Neural cell (in vitro differentiated cells): Measurements from ENCODE around the gene MYBBP1A. TPM values are rescaled to one million over a fixed set of nuclear protein-coding genes. Genes with fewer than 3 reads are reported as not detected.
"Not testable (repeated sequence)": the region's sequence is repeated elsewhere in the genome, so short reads cannot be mapped to it uniquely, and the experiment has no call there.

Experiments
- H2AFZ ChIP-seq: fragments of 200-600, 300-800 bp; sonication (generic), shearing (Covaris generic); 2 replicates; pipeline ENCODE4 v1.6.0; 2014; ENCODE audit warnings: low read depth, mild to moderate bottlenecking, antibody characterized with exemption, low read length, moderate library complexity
- H3F3A ChIP-seq: fragments of 200-600 bp; shearing (Covaris generic); 2 replicates; pipeline ENCODE4 v1.6.1; 2016; ENCODE audit warnings: mild to moderate bottlenecking, moderate library complexity, mixed read lengths, antibody characterized with exemption, low read length; ENCODE audit not compliant: insufficient read depth, poor library complexity, severe bottlenecking
- H3K27ac ChIP-seq: fragments of 200-600, 300-800 bp; sonication (generic), shearing (Covaris generic); 2 replicates; pipeline ENCODE4 v1.5.1; 2014; ENCODE audit warnings: mild to moderate bottlenecking, low read length, moderate library complexity
- H3K27me3 ChIP-seq: fragments of 300-800, 200-600 bp; sonication (generic), shearing (Covaris generic); 2 replicates; pipeline ENCODE4 v1.6.0; 2014; ENCODE audit warnings: mild to moderate bottlenecking, low read depth, low read length, moderate library complexity; ENCODE audit not compliant: insufficient read depth
- H3K36me3 ChIP-seq: fragments of 300-800, 200-600 bp; sonication (generic), shearing (Covaris generic); 2 replicates; pipeline ENCODE4 v1.5.1; 2014; ENCODE audit warnings: mild to moderate bottlenecking, antibody characterized with exemption, low read length, moderate library complexity; ENCODE audit not compliant: insufficient read depth
- H3K4me2 ChIP-seq: fragments of 300-800, 200-600 bp; sonication (generic), shearing (Covaris generic); 2 replicates; pipeline ENCODE4 v1.6.0; 2014; ENCODE audit warnings: mild to moderate bottlenecking, low read length
- H3K4me3 ChIP-seq: fragments of 300-800, 200-600 bp; sonication (generic), shearing (Covaris generic); 2 replicates; pipeline ENCODE4 v1.5.1; 2014; ENCODE audit warnings: mild to moderate bottlenecking, low read length, moderate library complexity
- H3K79me2 ChIP-seq: fragments of 200-600 bp; shearing (Covaris generic); replicated peaks from 2 replicates; pipeline ENCODE4 v1.6.0; 2014; ENCODE audit warnings: mild to moderate bottlenecking, low read length, moderate library complexity; ENCODE audit not compliant: insufficient read depth
- H3K9ac ChIP-seq: fragments of 300-800, 200-600 bp; sonication (generic), shearing (Covaris generic); 2 replicates; pipeline ENCODE4 v1.6.1; 2016; ENCODE audit warnings: mild to moderate bottlenecking, low read length, mixed read lengths
- H3K9me2 ChIP-seq: fragments of 200-600 bp; shearing (Covaris generic); 2 replicates; pipeline ENCODE4 v1.6.1; 2016; ENCODE audit warnings: mild to moderate bottlenecking, low read length, mixed read lengths; ENCODE audit not compliant: insufficient read depth
- H3K9me3 ChIP-seq: fragments of 200-600, 300-800 bp; sonication (generic), shearing (Covaris generic); 2 replicates; pipeline ENCODE4 v1.6.1; 2016; ENCODE audit warnings: mild to moderate bottlenecking, mixed run types, low read length, moderate library complexity, mixed read lengths
- H4K20me1 ChIP-seq: fragments of 200-600 bp; shearing (Covaris generic); 2 replicates; pipeline ENCODE4 v1.6.1; 2016; ENCODE audit warnings: mild to moderate bottlenecking, mixed run types; ENCODE audit not compliant: insufficient read depth
- EP300 ChIP-seq: fragments of 450-650 bp; conservative IDR thresholded peaks from 2 replicates; pipeline ENCODE4 v1.6.1; 2014; ENCODE audit warnings: antibody characterized with exemption, mild to moderate bottlenecking, moderate library complexity; ENCODE audit not compliant: poor library complexity, severe bottlenecking
- EZH2 ChIP-seq: fragments of 200-600, 300-800 bp; shearing (Covaris generic), sonication (generic); IDR thresholded peaks from 2 replicates; pipeline ENCODE4 v1.6.1; 2014; ENCODE audit warnings: antibody characterized with exemption, low read length, borderline replicate concordance, mild to moderate bottlenecking; ENCODE audit not compliant: insufficient read depth, poor library complexity, severe bottlenecking
- MXI1 ChIP-seq: fragments of 450-650 bp; conservative IDR thresholded peaks from 2 replicates; pipeline ENCODE4 v1.6.1; 2014; ENCODE audit warnings: antibody characterized with exemption, mild to moderate bottlenecking; ENCODE audit not compliant: poor library complexity, severe bottlenecking
- POLR2AphosphoS5 ChIP-seq: IDR thresholded peaks from 2 replicates; pipeline ENCODE4 v1.6.1; 2012
- RAD21 ChIP-seq: fragments of 450-650 bp; conservative IDR thresholded peaks from 2 replicates; pipeline ENCODE4 v1.6.1; 2014; ENCODE audit warnings: antibody characterized with exemption, mild to moderate bottlenecking, moderate library complexity
- SMC3 ChIP-seq: fragments of 450-650 bp; conservative IDR thresholded peaks from 2 replicates; pipeline ENCODE4 v1.6.1; 2014; ENCODE audit warnings: antibody characterized with exemption, mild to moderate bottlenecking, moderate library complexity; ENCODE audit not compliant: poor library complexity
- TAF1 ChIP-seq: IDR thresholded peaks from 2 replicates; pipeline ENCODE4 v1.6.1; 2012; ENCODE audit warnings: low read depth
- polyA minus RNA-seq: library from RNA; depleted of rRNA, polyadenylated mRNA; stranded (reverse); fragments of >200 nt; gene quantifications from 2 replicates; pipeline ENCODE4 v1.2.3, GENCODE V29; 2014
- polyA plus RNA-seq: library from polyadenylated mRNA; depleted of rRNA; stranded (reverse); fragments of >200 nt; gene quantifications from 2 replicates; pipeline ENCODE4 v1.2.3, GENCODE V29; 2014
- TF ChIP-seq, protein P1 (sequence below): fragments of 450-650 bp; IDR thresholded peaks from 2 replicates; pipeline ENCODE4 v1.5.1; 2014; ENCODE audit warnings: antibody characterized with exemption, mild to moderate bottlenecking, moderate library complexity; ENCODE audit not compliant: poor library complexity, severe bottlenecking
- TF ChIP-seq, protein P2 (sequence below): IDR thresholded peaks from 2 replicates; pipeline ENCODE4 v1.6.1; 2012; ENCODE audit warnings: borderline replicate concordance

The MYBBP1A gene, protein sequence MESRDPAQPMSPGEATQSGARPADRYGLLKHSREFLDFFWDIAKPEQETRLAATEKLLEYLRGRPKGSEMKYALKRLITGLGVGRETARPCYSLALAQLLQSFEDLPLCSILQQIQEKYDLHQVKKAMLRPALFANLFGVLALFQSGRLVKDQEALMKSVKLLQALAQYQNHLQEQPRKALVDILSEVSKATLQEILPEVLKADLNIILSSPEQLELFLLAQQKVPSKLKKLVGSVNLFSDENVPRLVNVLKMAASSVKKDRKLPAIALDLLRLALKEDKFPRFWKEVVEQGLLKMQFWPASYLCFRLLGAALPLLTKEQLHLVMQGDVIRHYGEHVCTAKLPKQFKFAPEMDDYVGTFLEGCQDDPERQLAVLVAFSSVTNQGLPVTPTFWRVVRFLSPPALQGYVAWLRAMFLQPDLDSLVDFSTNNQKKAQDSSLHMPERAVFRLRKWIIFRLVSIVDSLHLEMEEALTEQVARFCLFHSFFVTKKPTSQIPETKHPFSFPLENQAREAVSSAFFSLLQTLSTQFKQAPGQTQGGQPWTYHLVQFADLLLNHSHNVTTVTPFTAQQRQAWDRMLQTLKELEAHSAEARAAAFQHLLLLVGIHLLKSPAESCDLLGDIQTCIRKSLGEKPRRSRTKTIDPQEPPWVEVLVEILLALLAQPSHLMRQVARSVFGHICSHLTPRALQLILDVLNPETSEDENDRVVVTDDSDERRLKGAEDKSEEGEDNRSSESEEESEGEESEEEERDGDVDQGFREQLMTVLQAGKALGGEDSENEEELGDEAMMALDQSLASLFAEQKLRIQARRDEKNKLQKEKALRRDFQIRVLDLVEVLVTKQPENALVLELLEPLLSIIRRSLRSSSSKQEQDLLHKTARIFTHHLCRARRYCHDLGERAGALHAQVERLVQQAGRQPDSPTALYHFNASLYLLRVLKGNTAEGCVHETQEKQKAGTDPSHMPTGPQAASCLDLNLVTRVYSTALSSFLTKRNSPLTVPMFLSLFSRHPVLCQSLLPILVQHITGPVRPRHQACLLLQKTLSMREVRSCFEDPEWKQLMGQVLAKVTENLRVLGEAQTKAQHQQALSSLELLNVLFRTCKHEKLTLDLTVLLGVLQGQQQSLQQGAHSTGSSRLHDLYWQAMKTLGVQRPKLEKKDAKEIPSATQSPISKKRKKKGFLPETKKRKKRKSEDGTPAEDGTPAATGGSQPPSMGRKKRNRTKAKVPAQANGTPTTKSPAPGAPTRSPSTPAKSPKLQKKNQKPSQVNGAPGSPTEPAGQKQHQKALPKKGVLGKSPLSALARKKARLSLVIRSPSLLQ (N-terminal part only)
- polyA plus RNA-seq (15.6 and 21.0 TPM in 2 replicates), polyA minus RNA-seq (24.3 and 33.1 TPM in 2 replicates)

DNA sequence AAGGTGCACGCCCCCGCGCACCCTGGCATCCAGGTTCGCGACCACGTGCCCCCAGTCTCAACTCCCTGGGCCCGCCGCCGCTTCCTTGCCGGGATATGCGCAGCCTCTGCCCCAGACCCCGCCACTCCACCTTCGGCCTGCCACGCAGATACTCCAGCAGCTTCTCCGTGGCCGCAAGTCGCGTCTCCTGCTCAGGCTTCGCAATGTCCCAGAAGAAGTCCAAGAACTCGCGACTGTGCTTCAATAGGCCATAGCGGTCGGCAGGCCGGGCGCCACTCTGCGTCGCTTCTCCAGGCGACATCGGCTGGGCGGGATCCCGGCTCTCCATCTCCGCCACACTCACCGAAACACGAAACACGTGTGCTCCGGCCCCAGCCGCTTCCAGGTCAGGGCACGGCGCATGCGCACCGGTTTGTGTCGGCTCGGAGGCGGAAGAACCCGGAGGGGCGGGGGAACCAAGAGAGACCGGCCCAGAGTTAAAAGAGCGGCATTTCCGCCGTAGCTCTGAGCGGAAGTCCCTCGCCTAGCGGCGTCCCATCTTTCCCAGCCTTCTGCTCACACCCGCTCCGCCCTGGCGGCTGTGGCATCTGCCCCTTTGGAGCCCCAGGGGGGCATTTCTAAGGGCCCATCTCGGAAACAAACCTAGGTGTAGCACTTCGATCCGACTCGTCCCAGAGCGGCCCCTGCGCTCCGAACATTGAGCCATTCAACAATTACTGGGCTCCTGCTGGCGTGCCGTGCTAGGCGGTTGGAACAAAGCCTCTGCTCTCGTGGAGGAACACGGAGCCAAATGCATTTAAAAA, at the start of gene MYBBP1A:
Gene MYBBP1A, minus strand, starts transcription at position 388 of the 803 bp plus-strand sequence. Its CDS starts 60 bp downstream, at position 328.
- Histone ChIP-seq H3K27ac (peak within 1 kb of the TSS; percentile 96), H3K36me3 (no peaks in the 10 kb centered on the region), H4K20me1 (no peaks in the 10 kb centered on the region), H3K9ac (peak within 1 kb of the TSS; percentile 93), H3K4me2 (peak within 1 kb of the TSS; percentile 99), H3F3A (peaks cover 8% of the 10 kb centered on the region), H3K79me2 (no peaks in the 10 kb centered on the region), H2AFZ (peak within 1 kb of the TSS; percentile 98), H3K27me3 (no peaks in the 10 kb centered on the region), H3K4me3 (peak within 1 kb of the TSS; percentile 94), H3K9me3 (no peaks in the 10 kb centered on the region), H3K9me2 (no peaks in the 10 kb centered on the region)
- TF ChIP-seq POLR2AphosphoS5 (peak; percentile 95), EZH2 (no peak), MXI1 (peak; percentile 99), EP300 (peak; percentile 60), RAD21 (peak; percentile 16), TAF1 (peak; percentile 95), SMC3 (peak; percentile 49)
- TF ChIP-seq, protein P1, sequence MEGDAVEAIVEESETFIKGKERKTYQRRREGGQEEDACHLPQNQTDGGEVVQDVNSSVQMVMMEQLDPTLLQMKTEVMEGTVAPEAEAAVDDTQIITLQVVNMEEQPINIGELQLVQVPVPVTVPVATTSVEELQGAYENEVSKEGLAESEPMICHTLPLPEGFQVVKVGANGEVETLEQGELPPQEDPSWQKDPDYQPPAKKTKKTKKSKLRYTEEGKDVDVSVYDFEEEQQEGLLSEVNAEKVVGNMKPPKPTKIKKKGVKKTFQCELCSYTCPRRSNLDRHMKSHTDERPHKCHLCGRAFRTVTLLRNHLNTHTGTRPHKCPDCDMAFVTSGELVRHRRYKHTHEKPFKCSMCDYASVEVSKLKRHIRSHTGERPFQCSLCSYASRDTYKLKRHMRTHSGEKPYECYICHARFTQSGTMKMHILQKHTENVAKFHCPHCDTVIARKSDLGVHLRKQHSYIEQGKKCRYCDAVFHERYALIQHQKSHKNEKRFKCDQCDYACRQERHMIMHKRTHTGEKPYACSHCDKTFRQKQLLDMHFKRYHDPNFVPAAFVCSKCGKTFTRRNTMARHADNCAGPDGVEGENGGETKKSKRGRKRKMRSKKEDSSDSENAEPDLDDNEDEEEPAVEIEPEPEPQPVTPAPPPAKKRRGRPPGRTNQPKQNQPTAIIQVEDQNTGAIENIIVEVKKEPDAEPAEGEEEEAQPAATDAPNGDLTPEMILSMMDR: peak; percentile 81
- TF ChIP-seq, protein P2, sequence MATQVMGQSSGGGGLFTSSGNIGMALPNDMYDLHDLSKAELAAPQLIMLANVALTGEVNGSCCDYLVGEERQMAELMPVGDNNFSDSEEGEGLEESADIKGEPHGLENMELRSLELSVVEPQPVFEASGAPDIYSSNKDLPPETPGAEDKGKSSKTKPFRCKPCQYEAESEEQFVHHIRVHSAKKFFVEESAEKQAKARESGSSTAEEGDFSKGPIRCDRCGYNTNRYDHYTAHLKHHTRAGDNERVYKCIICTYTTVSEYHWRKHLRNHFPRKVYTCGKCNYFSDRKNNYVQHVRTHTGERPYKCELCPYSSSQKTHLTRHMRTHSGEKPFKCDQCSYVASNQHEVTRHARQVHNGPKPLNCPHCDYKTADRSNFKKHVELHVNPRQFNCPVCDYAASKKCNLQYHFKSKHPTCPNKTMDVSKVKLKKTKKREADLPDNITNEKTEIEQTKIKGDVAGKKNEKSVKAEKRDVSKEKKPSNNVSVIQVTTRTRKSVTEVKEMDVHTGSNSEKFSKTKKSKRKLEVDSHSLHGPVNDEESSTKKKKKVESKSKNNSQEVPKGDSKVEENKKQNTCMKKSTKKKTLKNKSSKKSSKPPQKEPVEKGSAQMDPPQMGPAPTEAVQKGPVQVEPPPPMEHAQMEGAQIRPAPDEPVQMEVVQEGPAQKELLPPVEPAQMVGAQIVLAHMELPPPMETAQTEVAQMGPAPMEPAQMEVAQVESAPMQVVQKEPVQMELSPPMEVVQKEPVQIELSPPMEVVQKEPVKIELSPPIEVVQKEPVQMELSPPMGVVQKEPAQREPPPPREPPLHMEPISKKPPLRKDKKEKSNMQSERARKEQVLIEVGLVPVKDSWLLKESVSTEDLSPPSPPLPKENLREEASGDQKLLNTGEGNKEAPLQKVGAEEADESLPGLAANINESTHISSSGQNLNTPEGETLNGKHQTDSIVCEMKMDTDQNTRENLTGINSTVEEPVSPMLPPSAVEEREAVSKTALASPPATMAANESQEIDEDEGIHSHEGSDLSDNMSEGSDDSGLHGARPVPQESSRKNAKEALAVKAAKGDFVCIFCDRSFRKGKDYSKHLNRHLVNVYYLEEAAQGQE: peak; percentile 91

DNA sequence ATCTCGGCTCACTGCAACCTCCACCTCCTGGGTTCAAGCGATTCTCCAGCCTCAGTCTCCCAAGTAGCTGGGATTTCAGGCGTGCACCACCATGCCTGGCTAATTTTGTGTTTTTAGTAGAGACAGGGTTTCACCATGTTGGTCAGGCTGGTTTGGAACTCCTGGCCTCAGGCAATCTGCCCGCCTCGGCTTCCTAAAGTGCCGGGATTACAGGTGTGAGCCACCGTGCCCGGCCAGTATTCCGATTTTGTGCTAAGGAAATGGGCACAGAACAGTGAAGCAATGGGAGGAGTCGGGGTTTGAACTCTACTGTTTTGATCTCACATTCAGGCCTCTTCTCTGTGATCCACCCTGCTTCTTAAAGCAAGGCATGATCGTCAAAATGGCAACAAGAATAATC, 49.6 kb upstream of the MYBBP1A start:
- H3F3A ChIP-seq, H3K36me3 ChIP-seq, H2AFZ ChIP-seq, H3K27me3 ChIP-seq, H3K4me2 ChIP-seq, H3K79me2 ChIP-seq, H3K9ac ChIP-seq, H3K9me2 ChIP-seq, H3K4me3 ChIP-seq, H4K20me1 ChIP-seq, H3K27ac ChIP-seq, H3K9me3 ChIP-seq: not testable (repeated sequence)
